Stimulated activated CD8-positive, alpha-beta memory T cell treated with anti-CD3 and anti-CD28 coated beads, Interleukin-4, amount 100 ng/mL, for 4 hours (primary cell): ENCODE results near the gene VWA8.
"Not testable (repeated sequence)": the region's sequence is repeated elsewhere in the genome, so short reads cannot be mapped to it uniquely, and the experiment has no call there.

ENCODE experiments used
- DNase-seq, 2 donors: peaks; one replicate each; pipeline ENCODE4 v3.0.0-alpha.2; 2020; ENCODE audit warnings: low read depth in 2 of 2, low spot score in 1 of 2

The VWA8 gene

DNA sequence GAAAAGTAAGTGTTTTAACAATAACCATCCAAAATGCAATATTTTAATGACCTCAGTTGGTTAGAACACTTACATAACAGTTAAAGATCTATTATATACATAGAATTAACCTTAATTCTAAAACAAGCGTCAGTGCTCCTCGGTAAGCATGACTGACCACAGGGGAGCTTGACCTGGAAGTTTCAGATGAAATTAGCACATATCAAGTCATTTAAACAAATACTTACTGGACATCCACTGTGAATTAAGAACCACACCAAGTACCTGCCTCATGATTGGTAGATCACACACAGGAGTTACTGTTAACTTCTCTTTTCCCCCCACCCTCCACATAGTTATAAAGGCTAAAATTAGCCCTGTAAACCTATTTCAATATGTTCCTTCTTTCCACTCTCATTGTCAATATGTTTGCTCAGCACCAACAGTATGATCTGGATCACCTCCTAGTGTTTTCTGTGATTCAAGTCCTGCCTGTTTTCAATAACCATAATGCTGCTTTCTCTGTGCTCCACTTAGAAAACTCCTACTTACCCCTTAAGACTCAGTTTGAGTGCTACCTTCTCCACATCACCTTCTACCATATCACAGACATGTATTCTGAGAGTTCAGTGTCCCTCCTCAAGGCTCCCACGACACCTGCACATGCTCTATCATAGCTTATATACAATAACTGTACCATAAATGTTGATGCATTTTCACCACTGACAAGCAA lies 209.0 kb downstream of the VWA8 start:
- DNase-seq: no peak

- no peak for DNase-seq
Observed at GRCh38 chr13:41751277-41751676, 209.6 kb downstream of the VWA8 start.

GRCh38 chr13:41746259-41746658 lies 214.7 kb downstream of the VWA8 start:
- no peak for DNase-seq

GRCh38 chr13:41745496-41745895 lies 215.4 kb downstream of the VWA8 start:
- not testable (repeated sequence) for DNase-seq

- DNase-seq: no peak
Observed at GRCh38 chr13:41742917-41743552, 217.9 kb downstream of the VWA8 start.

DNA sequence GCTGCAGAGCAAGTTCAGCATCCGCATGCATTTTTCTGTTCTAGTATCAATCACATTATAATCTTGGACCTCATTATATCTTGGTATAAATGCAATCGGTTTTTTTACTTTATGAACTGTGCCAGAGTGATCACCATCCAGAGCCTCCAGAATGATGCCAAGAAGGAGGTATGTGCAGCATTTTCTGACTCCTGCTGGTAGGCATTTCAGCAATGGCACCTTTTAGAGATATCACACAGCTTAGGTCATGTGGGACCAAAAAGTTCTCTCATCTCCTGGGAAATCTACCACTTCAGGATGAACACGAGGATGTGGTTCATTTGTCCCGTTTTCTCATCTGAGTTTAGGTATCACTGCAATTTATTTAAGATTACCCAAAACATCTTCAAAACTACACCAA lies 220.4 kb downstream of the VWA8 start:
- no peak for DNase-seq

GRCh38 chr13:41722684-41723535 lies 238.0 kb downstream of the VWA8 start:
- DNase-seq: no peak

DNA sequence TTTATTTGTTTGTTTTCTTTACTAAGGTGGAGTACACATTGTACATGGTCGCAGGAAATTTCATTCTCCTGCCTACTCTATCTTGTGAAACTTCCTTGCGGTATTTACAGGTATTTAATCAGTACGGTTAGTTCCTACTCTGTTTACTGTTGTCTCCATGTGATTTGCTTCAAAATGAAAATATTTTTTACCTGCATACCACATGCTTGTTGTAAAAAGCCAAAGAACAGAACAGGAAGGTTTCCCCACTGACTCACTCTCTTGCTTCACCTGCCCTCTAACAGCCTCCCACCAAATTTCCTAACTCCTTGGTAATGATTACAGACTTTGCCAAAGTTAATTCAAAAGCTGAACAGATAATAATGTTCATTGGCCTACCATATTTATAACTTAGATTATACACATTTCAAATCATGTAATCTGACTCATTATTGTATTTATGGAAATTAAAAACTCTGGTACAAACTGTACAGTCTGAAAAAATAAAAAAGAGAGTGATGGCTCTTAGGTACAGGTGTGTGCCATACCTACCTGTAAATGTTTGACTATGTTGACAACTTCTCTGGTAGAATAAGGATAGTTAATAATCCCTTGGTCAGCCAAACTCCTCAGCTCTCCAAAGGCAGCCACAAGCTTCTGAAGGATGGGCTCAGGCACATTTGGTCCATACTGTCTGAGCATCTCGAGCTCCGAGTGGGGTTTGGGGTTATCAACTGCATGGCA lies 239.9 kb downstream of the VWA8 start:
- no peak for DNase-seq

DNA sequence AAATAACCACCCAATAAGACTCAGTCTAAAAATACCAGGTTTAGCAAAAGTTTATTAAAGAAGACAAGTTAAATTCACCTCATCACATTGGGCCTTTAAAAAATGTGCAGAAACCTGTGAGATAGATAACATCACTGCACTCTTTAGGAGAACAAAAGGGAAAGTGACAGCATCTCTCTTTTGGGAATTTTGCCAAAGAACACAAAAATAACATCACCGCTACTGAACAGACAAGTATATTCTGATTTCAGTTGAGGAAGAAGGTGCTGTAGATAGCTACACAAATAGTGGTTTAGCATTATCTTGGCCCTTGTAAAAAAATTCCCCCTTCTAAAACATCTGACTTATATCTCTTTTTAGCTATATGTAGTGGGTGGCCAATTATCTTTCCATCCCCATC lies 244.7 kb downstream of the VWA8 start:
- no peak for DNase-seq

DNA sequence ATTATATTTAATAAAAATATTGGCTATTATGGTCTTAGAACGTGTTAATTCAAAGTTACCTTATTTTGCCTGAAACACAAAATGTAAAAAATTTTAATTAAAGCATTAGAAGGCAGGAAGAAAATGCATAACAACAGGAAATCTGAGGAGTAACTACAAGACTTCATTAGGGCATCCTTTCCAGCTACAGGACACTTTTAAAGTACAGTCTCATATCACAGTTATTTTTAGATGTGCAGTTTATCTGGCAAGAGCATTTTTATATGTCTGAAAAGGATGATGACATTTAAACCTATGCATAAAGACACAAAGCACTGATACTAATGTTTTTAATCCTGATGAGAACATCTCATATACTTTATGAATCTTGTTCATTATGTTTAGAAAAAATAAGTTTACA lies 247.5 kb downstream of the VWA8 start:
- DNase-seq: no peak

GRCh38 chr13:41710771-41711170 lies 250.1 kb downstream of the VWA8 start:
- DNase-seq: no peak

DNA sequence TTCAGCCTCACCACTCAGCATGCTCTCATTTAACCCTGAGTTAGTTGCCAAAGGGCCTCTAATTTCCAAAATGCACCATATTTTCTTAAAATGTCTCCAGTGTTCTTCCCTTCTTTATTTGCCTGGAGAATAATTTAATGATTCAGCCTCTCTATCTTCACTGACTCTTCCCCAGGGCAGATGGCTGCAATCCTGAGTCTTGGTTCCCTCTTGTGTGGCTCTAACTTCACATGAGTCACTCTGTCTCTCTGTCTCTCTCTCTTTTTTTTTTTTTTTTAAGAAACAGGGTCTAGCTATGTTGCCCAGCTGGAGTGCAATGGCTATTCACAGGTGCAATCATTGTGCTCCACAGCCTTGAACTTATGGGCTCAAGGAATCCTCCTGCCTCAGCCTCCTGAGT lies 251.4 kb downstream of the VWA8 start:
- DNase-seq: no peak

GRCh38 chr13:41708713-41709112 lies 252.2 kb downstream of the VWA8 start:
- no peak for DNase-seq

DNA sequence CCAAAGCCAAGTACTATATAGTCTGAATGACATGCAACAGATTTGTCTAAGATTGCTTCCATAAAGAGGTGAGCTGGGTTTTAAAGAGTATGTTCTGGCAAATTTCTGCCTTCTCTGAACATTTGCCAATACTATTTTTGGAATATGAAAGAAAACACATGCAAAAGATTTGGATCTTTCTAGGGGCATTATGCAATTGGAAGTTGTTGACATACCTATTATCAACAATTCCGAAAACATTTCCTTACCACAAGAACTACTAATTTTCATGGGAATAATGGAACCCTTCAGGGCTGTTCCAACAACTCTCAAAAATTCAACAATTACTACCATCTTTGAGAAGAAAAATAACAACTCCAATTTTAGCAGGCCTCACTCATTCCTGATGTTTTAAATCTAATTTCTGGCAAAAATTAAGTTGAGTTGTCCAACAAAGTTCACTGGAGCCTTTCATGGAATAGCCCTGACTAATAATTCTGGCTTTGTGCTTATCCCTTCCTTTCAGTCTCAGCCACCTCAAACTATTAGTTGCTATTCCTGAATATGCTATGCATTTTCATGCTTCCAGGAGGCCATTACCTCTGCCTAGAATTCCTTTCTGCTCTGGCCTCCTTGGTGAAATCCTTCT lies 253.6 kb downstream of the VWA8 start:
- DNase-seq: no peak

GRCh38 chr13:41706152-41706551 lies 254.8 kb downstream of the VWA8 start:
- no peak for DNase-seq

DNA sequence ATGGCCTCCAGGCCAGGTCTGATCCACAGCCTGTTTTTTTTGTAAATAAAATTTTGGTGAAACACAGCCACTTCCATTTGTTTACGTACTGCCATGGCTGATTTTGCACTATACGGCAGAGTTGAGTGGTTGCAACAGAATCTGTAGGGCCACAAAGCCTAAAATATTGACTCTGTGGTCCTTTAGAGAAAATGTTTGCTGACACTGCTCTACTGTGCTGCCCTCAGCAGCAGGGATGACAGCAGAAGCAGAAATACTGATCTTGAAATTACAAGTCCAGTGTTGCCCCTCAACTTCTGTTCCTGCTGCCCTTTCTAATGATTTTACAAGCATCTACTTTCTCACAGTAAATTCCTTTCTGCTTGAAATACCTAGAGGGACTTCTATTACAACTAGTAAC lies 258.4 kb downstream of the VWA8 start:
- no peak for DNase-seq

DNA sequence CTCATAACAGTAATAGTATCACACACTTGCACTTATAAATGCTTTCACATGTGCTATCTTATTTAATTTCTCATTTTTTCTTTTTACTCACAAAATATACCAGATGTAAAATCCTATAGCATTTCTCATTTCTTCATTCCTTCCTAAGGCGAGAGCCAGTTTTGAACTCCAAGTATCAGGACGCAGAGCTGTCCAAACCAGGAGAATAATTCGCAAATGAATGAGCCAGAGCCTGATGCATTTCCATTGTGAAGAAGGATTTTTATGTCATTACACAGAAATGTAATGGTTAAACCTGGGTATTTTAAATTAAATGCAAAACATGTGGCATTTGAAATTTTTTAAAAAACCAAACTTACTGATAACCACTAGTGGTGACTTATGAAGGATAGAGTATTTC lies 259.2 kb downstream of the VWA8 start:
- DNase-seq: no peak

GRCh38 chr13:41700790-41701310 lies 260.1 kb downstream of the VWA8 start:
- no peak for DNase-seq

DNA sequence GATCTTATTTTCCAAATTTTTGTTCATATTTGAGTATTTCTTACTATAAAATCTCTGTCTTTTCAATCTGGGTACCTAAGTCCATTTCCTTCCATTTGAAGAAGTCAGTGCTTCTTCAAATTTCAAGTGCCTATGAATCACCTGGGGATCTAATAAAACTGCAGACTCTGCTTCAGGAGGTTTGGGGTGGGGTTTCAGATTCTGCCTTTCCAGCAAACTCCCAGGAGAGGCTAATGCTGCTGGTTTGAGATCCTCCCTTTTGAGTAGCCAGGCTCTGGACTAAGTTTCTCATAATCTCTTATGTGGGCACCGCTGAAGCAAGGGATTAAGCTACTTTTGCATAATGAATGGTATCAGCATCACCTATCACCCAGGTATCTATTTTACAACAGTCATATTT lies 261.1 kb downstream of the VWA8 start:
- DNase-seq: no peak

- DNase-seq: no peak
Observed at GRCh38 chr13:41697578-41697977, 263.3 kb downstream of the VWA8 start.
